Erythroblast (primary cell): ENCODE results near the gene PLEKHG2.

ENCODE experiments used
- GATA1 ChIP-seq: IDR thresholded peaks from 2 replicates; pipeline ENCODE4 v1.6.1; 2011; ENCODE audit warnings: low read depth, mild to moderate bottlenecking, control low read depth, low read length, moderate library complexity
- POLR2A ChIP-seq: IDR thresholded peaks from 2 replicates; pipeline ENCODE4 v1.6.1; 2011; ENCODE audit warnings: mild to moderate bottlenecking, low read length

DNA sequence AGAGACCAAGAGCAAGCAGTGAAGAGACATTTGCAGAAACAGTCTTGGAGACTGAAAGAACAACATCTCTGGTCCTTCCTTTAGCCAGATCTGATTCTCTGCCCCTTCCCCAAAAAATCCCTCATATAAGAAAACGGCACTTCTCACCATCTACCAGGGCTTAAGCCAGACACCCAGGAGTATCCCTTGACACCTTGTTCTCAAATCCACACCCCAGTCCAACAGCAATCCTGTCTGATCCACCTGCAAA lies 1.7 kb upstream of the PLEKHG2 start:
- TF ChIP-seq POLR2A (no peak), GATA1 (no peak)
